Endodermal cell (in vitro differentiated cells): ENCODE data around the gene ABCF1. TPM values are rescaled to one million over a fixed set of nuclear protein-coding genes. Genes with fewer than 3 reads are reported as not detected.
A peak's percentile ranks its signal among the peaks of the same experiment; 100 is the strongest.

Source experiments
- DNase-seq: peaks from one replicate; pipeline ENCODE4 v3.0.0-alpha.2; 2017
- H3K27ac ChIP-seq: 2 replicates; pipeline ENCODE4 v1.5.1; 2013; ENCODE audit warnings: mild to moderate bottlenecking, low read depth, low read length, moderate library complexity
- H3K27me3 ChIP-seq: 2 replicates; pipeline ENCODE4 v1.6.1; 2013; ENCODE audit warnings: mild to moderate bottlenecking, low read length, moderate library complexity; ENCODE audit not compliant: insufficient read depth, control insufficient read depth, poor library complexity, severe bottlenecking
- H3K36me3 ChIP-seq: 2 replicates; pipeline ENCODE4 v1.7.0; 2013; ENCODE audit warnings: mild to moderate bottlenecking, low read length, moderate library complexity; ENCODE audit not compliant: control insufficient read depth, insufficient read depth
- H3K4me1 ChIP-seq: one replicate; pipeline ENCODE4 v1.7.0; 2013; ENCODE audit warnings: low read length; ENCODE audit not compliant: control insufficient read depth, insufficient read depth
- H3K4me3 ChIP-seq: 2 replicates; pipeline ENCODE4 v1.5.1; 2013; ENCODE audit warnings: mild to moderate bottlenecking, low read length, moderate library complexity
- H3K9ac ChIP-seq: 2 replicates; pipeline ENCODE4 v1.6.1; 2013; ENCODE audit warnings: mild to moderate bottlenecking, low read length, moderate library complexity; ENCODE audit not compliant: poor library complexity, severe bottlenecking; ENCODE audit errors: extremely low read depth
- H3K9me3 ChIP-seq: 2 replicates; pipeline ENCODE4 v1.6.1; 2013; ENCODE audit warnings: mild to moderate bottlenecking, low read length, moderate library complexity; ENCODE audit not compliant: control insufficient read depth
- H3K27ac Mint-ChIP-seq: 2 replicates; pipeline ENCODE4 v1.8.0; 2020; ENCODE audit warnings: mixed read lengths
- H3K27me3 Mint-ChIP-seq: 2 replicates; pipeline ENCODE4 v1.8.0; 2021; ENCODE audit warnings: mild to moderate bottlenecking, mixed read lengths; ENCODE audit not compliant: insufficient read depth
- H3K36me3 Mint-ChIP-seq: 2 replicates; pipeline ENCODE4 v1.8.0; 2020; ENCODE audit warnings: low read depth, mixed read lengths
- H3K4me1 Mint-ChIP-seq: 2 replicates; pipeline ENCODE4 v1.8.0; 2020; ENCODE audit warnings: mixed read lengths
- H3K4me3 Mint-ChIP-seq: 2 replicates; pipeline ENCODE4 v1.8.0; 2020; ENCODE audit warnings: mild to moderate bottlenecking, moderate library complexity, mixed read lengths
- H3K9me3 Mint-ChIP-seq: 2 replicates; pipeline ENCODE4 v1.8.0; 2020; ENCODE audit warnings: mild to moderate bottlenecking, mixed read lengths
- CTCF ChIP-seq: fragments of 200-600 bp; sonication (generic); conservative IDR thresholded peaks from 2 replicates; pipeline ENCODE4 v1.5.0; 2021; ENCODE audit warnings: antibody characterized with exemption, mild to moderate bottlenecking
- WGBS, 2 experiments: methylation state at CpG; one replicate each; pipeline versions ENCODE4 v1.1.5 to v1.1.7; 2013; ENCODE audit warnings: missing lambda C conversion rate in 2 of 2, mixed read lengths in 1 of 2; ENCODE audit not compliant: insufficient coverage in 1 of 2, insufficient read length in 1 of 2; 5-methylcytosine and 5-hydroxymethylcytosine counted together
- total RNA-seq, 2 donors: library from RNA; stranded (reverse); fragmentation: NEBNext Ultra II Directional in 1 of 2; extraction: Animal tissue kit (Norgen Biotek cat#: 25700) in 1 of 2; gene quantifications; 2 replicates in 1 of 2; 3 replicates in 1 of 2; pipeline ENCODE4 v1.2.1, GENCODE V29; 2021

Gene ABCF1
- total RNA-seq, 2 donors from 2014 or later, result 84.9 to 89.3 TPM

- H3K9me3 ChIP-seq, result no peaks in the 10 kb centered on the region
- no peaks in the 10 kb centered on the region for H3K27me3 ChIP-seq
- H3K4me1 Mint-ChIP-seq, result peaks cover 18% of the 10 kb centered on the region
- H3K27me3 Mint-ChIP-seq, result no peaks in the 10 kb centered on the region
- peak overlapping the region; percentile 98 for H3K27ac Mint-ChIP-seq
- H3K4me3 Mint-ChIP-seq, result peak overlapping the region; percentile 89
- H3K4me3 ChIP-seq, result peak overlapping the region; percentile 89
- H3K4me1 ChIP-seq, result no peaks in the 10 kb centered on the region
- H3K36me3 Mint-ChIP-seq, result peaks cover 44% of the 10 kb centered on the region
- H3K36me3 ChIP-seq, result peaks cover 43% of the 10 kb centered on the region
- peak overlapping the region; percentile 97 for H3K27ac ChIP-seq
- 4 to 7% methylated on average over 6 of the region's 6 CpGs for WGBS, 2 experiments
- no peaks in the 10 kb centered on the region for H3K9me3 Mint-ChIP-seq
- no peak for DNase-seq
- TF ChIP-seq CTCF, result no peak
- peak overlapping the region; percentile 73 for H3K9ac ChIP-seq
Observed at GRCh38 chr6:30557683-30557981, 13.6 kb upstream of the ABCF1 start.

- no peaks in the 10 kb centered on the region for H3K27me3 Mint-ChIP-seq
- Histone ChIP-seq H3K27ac (no peak overlapping the region), H3K27me3 (no peaks in the 10 kb centered on the region), H3K9ac (no peak overlapping the region), H3K9me3 (no peaks in the 10 kb centered on the region), H3K36me3 (peaks cover 34% of the 10 kb centered on the region), H3K4me3 (no peak overlapping the region), H3K4me1 (no peaks in the 10 kb centered on the region)
- DNase-seq, result no peak
- H3K9me3 Mint-ChIP-seq, result no peaks in the 10 kb centered on the region
- no peak for TF ChIP-seq CTCF
- no peak overlapping the region for H3K4me3 Mint-ChIP-seq
- H3K27ac Mint-ChIP-seq, result no peak overlapping the region
- H3K36me3 Mint-ChIP-seq, result peaks cover 44% of the 10 kb centered on the region
- peaks cover 9% of the 10 kb centered on the region for H3K4me1 Mint-ChIP-seq
- 75% methylated on average over 2 of the region's 3 CpGs; no CpG with 5 or more reads in 1 of the 2 experiments for WGBS, 2 experiments
Observed at GRCh38 chr6:30560930-30561329, 10.3 kb upstream of the ABCF1 start.

DNA sequence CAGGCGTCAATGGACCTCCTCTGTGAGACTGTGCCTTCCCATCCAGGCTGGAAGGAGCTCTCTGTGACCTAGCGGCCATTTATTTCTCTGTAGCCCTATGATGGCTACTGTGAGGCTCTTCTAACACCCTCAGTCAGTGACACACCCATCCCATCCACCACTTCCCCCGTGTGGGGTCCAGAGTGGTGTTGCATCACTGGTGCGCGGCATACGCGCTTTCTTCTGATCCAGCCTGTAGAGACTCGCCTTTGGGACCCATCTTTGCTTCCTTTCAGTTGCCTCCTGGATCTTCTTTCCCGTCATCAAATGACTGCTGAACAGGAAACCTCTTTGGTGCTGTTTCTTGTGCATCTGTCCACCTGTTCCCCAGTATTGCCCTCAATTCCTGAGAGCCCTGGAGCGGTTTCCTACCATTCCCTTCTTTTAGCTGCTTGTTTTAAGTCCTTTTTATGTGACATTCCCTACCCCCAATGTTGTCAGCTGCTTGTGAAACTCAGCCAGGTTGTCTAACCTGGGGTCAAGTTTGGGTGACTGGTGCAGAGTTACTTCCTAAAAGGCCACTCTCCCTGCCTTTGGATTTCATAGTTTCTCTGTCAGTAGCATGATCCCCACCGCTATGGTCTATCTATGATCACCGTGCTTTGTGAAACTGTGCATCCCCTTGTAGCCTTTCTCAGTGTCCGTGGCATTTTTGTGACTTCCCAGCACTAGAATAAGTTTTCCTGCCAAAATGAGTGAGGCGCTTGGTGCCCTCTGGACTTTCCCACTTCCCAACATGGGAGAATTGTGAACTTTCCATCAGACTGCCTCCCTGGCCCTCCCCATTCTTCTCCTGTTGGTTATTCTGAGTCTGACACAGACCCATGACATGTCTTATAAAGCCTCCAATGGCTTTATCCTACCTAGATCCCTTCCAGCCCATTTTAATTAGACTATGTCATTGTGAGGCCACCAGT lies 8.5 kb upstream of the ABCF1 start:
- Histone ChIP-seq H3K9me3 (no peaks in the 10 kb centered on the region), H3K9ac (no peak overlapping the region), H3K27me3 (no peaks in the 10 kb centered on the region), H3K36me3 (peaks cover 34% of the 10 kb centered on the region), H3K27ac (no peak overlapping the region), H3K4me3 (no peak overlapping the region), H3K4me1 (no peaks in the 10 kb centered on the region)
- Mint-ChIP-seq H3K4me1 (peaks cover 3% of the 10 kb centered on the region), H3K36me3 (peaks cover 42% of the 10 kb centered on the region), H3K9me3 (no peaks in the 10 kb centered on the region), H3K27me3 (no peaks in the 10 kb centered on the region), H3K4me3 (no peak overlapping the region), H3K27ac (peak overlapping the region; percentile 32)
- DNase-seq, result no peak
- WGBS, 2 experiments, result 95% methylated on average over 13 to 14 of the region's 14 CpGs
- TF ChIP-seq CTCF, result no peak
